NCI-H345 treated with DMSO at 0.1 percent for 48 hours (cell line): ENCODE results near the gene TRAF6.
"Not testable (repeated sequence)": the region's sequence is repeated elsewhere in the genome, so short reads cannot be mapped to it uniquely, and the experiment has no call there.

Experiments used
- DNase-seq: peaks from one replicate; lab custom pipeline; 2025; ENCODE audit not compliant: unreplicated experiment; lab: John Stamatoyannopoulos, UW

Gene TRAF6

DNA sequence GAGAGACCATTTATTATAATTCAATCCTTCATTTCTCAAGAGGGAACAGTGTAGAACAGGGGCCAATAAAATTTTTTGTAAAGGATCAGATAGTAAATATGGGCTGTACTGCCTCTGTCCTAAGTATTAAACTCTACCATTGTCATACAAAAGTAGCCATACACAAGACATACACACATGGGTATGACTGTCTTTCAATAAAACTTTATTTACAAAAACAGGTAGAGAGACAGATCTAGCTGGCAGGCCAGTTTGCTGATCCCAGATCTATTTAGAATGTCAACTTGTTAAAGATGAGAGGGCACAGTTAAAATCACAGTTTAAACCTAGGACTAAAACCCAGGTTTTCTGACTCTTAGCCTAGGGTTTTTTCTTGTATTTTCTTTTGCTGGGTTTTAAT, 16.7 kb downstream of the TRAF6 start:
- DNase-seq, result no peak

DNA sequence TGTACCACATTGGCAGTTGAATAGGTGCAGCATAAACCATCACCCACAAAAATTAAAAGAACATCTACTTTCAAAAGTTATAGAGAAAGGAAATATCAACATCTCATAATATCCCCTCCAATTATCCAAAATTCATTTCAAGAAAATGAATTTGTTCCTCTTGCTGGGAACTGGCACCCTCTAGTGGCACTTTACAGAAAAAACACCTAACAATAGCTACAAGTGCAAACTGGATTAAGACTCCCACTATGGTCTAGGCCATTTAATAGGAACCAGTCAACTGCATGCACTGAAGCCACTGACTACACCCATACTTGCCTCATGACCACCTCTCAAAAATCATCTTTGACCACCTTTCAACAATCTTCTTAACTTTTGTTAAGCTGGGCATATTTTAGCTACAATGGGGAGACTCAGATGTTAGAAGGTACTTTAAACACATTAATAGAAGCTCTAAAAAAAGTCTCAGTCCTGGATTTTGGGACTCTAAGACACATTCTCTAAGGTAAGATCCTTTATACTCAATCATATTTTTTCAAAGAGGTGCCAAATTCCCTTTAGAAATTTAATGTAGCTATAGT, 17.3 kb downstream of the TRAF6 start:
- DNase-seq, result peak; percentile 12

DNA sequence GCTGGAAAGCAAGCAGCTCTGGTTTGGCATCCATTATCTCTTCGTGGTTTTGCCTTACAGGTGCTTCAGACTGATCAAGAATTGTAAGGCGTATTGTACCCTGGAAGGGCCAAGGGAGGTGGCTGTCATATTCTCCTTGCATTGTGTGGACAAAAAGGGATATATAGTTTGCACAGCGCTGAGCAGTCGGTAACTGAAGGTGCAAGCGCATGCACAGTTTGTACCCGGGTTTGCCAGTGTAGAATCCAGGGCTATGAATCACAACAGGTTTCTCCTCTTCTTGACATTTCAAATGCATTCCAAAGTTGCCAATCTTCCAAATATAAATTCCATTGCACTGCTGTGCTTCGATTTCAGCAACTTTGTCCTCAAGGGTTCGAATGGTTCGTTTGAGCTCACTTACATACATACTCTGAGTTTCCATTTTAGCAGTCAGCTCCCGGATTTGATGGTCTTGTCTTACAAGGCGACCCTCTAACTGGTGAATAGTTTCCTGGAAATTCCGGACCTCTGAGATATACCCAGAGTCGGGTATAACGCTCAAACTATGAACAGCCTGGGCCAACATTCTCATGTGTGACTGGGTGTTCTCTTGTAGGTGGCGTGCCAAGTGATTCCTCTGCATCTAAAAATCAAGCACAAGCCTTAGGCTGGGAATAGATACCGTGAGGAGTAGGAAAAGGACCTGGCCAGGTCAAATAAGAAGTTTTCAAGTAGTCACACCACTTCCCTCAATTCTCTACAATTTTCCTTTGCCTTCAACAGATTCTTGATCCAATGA, 19.9 kb downstream of the TRAF6 start:
- no peak for DNase-seq

DNA sequence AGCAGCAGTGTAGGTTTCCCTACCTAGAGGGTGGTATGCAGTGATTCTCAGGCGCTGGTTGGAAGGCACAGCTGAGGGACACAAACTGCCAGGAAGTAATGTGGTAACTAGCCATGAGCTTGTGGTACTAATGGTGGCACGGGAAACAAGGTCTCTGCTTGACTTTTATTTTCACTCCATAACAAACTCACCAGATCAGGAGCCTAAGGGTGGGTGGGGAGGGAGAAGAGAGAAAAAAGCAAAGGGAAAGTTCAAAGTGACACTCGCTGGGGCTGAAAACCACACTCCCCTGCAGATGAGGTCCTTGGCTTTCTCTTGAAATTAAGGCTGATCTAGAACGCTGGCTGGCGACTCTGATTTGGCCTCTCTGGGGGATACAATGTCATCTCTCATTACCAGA, 22.0 kb downstream of the TRAF6 start:
- DNase-seq, result no peak

DNA sequence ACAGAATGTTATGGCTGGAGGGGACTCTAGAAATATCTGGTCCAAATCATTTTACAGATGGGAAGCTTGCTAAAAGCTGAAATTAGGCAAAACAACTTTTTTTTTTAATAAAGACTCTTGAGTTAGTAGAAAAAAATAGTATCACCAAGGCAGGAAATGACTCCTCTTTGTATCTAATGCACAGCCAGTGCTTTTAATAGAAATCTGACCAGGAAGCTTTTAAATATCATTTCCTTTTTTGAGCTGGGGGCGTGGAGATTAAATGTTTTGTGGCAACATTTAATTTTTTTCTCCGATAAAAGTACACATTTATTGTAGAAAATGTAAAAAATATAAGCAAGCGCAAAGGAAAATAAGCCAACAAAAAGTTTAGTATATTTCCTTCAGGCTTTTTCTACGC, 22.5 kb downstream of the TRAF6 start:
- DNase-seq, result no peak

DNA sequence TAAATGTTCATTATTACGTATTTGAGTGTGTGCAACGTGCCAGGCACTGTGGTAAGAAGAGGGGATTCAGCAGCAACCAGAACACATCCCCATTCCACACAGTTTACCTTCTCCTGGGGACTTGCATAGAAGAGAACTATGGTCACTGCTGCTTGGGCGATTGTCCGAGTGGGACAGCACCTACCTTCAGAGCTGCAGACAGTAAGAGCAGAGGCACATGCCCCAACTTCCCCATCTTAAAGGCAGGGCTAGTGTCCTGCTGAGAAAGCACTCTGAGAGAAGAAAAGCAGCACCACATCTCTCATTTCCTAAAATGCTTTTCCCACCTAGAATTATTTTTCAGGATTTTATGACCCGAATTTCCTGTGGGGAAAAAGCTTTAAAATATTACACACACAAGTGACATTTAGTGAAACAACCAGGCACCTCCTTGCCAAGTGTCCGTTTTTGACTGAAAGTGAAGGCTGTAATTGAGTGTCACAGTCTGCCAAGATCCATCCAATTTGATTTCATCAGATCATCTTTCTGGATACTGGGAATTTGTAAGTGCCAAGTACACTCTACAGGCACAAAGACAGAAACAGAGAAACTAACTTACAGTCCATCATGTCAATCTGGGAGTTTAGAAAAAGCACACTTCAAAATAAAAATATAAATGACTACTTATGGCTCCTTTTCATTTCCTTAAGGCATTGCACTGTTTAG, 24.6 kb downstream of the TRAF6 start:
- no peak for DNase-seq

DNA sequence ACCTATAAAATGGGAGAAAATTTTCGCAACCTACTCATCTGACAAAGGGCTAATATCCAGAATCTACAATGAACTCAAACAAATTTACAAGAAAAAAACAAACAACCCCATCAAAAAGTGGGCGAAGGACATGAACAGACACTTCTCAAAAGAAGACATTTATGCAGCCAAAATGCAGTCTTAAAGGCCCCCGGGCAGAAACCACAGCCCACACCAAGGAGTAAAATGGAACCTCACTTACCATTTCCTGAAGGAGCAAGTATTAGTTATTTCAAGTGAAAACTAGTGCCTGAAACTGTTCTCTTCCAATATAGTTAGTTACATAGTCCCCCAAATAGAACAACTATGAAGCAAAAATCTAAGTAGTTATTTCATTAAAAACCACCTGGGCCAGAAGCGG, 27.0 kb downstream of the TRAF6 start:
- DNase-seq, result not testable (repeated sequence)

DNA sequence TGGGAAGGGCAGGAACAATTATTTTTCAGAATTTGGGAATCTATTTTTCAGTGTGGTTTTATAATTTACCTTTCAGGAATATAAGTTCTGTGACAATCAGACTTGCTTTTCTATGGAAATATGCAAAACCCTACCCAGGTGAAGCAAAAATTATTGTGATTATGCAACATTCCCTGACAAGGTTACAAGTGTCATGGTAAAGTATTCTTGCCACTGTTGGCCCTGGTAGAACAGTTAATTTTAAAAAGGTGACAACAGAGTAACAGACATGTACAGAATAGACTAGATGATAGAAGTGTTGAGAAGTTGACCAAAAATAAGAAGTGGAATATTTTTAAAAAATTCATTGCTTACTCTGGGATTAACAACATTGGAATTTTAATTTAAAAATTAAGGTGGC, 29.2 kb downstream of the TRAF6 start:
- no peak for DNase-seq

DNA sequence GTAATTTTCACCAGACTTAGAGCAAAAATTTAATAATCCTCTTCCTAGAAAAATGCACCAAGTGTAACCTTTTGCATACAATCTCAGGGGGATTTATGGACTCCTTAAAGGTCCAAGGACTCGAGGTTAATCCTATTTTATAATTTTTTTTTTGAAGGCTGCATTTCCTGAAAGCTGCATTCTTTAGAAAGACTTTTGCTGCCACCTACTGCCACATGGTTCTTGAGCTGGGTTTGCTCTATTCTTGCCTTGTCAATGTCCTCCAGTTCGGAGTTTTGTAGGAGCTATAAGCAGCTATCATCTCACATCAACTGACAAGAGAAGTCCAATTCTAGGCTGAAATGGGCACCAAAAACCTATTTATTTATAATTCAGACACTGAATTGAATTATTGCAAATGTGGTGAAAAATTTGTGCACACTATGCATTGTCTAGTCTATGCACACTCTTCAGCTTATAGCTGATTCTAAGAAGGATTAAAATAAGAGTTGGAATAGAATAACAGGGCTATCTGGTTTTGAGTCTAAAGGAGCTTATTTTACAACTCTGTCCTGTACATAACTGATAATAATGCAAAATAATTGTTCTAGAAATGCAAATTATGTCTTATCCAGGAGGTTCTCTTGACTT, 31.3 kb downstream of the TRAF6 start:
- peak; percentile 18 for DNase-seq

DNA sequence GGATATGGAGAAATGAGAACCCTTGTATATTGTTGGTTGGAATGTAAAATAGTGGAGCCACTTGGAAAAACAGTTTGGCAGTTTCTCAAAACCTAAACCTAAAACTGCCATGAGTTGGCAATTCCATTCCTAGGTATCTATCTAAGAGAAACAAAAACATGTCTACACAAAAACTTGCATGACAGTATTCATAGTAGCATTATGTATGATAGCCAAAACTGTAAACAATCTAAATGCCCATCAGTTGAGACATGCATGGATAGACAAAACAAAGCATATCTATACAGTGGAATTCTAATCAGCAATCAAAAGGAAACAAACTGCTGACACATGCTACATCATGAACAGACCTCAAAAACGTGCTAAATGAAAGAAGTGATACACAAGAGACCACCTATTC, 34.9 kb downstream of the TRAF6 start:
- DNase-seq, result no peak

DNA sequence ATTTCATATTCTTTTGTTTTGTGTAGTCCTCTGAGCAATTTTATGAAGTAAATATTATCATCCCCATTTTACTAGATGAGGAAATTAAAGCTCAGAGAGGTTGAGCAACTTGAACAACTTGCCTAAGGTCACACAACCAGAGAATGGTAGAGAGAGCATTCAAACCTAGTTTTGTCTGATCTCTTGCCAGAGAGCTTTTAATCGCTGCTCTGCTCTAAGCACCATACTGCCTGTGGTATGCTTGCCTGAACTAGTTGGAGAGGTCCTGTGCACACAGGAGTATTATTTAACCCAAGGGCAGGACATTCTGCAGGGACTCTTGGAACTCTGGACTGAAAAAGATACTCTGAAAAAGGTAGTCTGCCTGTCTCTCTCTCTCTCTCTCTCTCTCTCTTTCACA, 38.5 kb downstream of the TRAF6 start:
- no peak for DNase-seq

DNA sequence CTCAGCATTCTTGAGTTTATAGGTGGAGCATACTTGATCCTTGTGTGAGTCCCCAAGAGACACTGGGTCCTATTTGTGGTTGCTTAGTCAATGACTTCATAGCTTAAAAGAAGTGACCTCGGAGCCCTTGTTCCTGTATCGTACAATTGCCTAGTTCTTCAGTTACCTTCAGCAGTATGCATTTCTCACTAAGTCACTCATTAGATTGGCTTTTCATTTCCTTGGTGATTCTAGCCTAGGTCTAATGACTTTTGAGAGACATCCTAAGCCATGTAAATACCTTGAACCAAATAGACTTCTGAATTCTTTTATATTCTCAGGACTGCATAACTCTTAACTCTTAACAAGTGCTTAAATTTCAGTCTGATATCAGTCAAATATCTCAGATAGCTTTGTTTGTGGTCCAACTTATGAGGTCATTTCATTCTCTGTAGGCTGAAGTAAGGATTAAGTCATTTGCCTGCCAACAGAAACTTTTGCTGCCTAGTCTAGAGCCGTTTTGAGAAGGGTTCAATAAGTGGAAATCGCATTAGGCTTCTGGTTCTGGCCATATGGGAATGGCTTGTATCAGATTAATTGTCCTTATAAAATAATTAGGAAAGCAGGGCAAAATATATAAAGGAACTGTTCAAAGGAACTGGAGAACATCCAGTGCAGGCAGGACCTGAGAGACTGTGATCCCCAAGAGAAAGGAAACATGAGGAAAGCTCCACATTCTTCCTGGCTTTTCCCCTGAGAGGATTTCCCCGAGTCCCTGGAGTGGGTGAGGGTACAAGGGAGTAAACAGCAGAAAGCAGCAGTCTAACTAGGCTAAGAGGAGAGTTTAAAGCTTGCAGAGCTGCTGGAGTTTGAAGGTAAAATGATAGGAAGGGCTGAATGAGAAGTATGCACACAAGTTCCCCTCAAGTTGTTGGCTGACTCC, 39.9 kb downstream of the TRAF6 start:
- DNase-seq, result no peak

DNA sequence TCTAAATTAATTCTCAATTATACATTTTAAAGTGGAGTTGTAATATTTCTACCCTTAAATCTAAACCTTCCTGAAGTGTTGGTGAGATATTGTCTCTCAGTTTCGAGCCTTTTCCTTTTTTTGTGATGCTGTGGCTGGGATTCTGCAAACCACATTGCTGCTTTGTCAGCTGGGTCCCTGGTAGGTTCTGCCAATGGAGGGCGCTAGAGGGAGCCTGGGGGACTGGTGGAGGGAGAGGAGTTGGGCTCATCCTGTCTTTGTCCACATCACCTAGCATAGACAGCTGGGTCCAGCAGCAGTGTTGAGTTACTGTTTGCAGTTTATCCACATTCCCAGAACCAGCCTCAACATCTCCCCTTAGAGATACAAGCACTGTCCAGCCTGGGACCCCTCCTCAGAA, 41.0 kb downstream of the TRAF6 start:
- no peak for DNase-seq

DNA sequence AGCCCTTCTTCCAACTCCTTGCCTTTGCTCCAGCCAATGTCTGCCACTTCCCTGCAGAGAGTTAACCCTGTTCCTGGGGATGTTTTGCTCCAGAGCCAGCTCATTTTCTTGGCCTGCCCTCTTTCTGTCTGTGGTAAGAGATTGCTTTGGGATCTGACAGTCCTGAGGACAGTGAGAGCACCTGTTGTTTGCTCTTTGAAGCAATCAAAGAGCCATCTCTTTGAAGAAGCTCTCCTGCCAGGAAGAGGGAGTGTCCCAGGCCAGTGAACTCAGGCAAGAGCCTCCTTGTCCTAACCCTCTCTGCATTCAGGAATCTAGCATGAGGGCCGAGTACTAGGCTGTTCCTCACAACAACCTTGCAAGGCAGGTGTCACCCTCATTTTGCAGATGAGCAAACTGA, 42.2 kb downstream of the TRAF6 start:
- no peak for DNase-seq

DNA sequence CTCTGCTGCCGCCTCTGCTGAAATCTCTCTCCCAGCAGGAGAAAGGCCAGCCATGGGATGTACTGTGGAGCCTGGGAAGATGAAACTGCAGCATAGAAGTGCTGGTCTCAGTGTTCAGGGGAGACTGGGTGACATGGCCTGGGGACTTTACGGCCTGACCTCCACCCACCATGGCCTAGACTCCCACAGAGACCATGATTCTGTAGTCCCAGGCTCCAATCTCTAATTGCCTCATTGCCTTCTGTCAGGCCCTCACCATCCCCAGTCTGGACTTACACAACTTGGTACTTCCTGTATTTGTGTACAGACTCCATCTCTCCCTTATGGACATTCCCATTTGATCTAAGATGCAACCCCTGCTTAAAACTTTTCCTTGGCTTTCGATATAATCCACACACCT, 43.1 kb downstream of the TRAF6 start:
- DNase-seq, result no peak

DNA sequence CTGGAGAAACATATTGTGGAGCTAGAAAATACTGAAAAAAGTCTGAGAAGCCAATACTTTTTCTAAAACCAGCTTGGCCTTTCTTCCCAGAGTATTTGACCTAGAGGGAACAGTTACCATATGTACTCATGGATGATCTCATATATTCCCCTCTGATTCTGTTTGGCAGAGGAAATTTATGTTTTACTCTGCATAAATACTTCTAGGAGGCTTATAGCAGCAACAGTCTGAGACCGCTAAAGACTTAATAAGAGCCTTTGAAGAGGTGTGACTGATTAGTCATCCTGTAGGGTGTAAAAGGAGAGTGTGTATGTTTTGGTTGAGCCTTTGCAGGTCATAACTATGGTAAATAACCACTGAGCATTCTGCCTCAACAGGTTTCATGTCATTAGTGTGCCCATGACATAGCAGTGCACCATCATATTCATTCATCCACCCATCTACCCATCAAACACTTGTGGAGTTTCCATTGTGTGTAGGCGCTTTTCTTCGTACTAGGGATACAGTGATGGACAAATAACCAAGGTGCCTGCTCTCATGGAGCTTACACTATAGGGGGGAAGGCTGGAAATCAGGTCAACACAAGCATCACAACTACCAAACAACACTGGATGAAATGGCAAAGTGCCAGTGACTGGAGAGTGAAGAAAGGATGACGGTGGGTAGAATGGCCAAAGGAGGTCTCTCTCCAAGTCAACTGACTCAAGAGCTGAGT, 44.5 kb downstream of the TRAF6 start:
- no peak for DNase-seq

DNA sequence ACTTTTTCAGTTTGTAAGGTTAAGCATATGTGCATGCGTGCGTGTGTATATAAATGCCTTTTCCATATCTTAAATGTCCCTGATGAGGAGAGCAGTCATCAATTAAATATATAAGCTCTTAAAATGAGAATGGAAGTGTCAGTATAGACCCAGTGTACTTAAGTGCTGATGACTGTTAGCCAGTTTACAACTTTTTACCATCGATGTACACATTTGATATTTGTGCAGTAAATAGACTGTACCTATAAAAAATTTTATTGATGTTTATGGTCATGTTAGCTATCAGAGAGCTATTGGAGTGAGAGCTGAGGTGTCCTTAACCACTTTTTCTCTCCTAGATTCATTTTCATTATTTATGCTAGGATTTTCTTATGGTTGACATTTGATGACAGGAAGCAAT, 45.4 kb downstream of the TRAF6 start:
- no peak for DNase-seq

DNA sequence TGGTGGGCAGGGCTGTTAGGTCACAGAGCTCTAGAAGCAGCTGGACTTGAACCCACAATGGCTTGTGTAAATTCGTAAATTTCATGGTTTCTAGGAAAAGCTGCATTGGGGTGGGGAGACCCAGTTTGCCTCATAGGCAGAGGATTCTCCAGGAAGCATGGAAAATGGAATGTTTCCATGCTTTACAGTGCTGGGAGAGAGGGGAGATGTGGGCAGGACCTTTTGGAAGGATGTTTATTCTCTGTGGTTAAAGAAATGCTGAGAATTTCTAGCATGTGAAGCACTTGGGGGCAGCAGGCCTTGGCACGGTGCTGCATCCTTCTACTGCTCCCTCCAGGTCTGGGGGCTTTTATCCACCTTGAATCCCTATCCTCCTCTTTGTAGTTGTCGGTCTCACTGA, 46.3 kb downstream of the TRAF6 start:
- no peak for DNase-seq

DNA sequence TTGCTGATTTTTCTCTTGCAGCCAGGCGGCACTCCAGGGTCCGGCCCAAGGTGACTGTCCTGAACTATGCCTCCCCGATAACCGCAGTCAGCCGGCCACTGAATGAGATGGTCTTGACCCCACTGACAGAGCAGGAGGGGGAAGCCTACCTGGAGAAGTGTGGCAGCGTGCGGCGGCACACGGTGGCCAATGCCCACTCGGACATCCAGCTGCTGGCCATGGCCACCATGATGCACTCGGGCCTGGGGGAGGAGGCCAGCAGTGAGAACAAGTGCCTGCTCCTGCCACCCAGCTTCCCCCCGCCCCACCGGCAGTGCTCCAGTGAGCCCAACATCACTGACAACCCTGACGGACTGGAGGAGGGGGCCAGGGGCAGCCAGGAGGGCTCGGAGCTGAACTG, 47.8 kb downstream of the TRAF6 start:
- DNase-seq, result no peak

DNA sequence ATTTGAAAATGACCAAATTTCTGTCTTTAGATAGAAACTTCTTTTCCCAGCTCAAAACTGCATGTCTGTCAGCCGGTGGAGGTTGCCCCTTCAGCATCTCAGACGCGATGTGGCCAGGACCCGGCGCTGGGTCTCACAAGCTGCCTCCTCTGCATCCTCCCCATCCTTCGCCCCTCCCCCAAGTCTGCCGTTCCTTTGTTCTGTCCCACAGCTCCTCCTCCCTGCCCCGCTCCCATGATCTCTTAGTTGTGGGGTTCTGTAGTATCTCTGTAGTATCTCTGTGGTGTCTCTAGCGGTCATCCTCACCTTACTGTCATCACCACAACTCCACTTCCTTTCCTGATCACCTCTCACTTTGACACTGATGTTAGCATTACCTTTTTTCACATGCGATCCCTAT, 49.9 kb downstream of the TRAF6 start:
- no peak for DNase-seq
